WTC11 (cell line): Measurements from ENCODE around the gene ALPI. TPM values are rescaled to one million over a fixed set of nuclear protein-coding genes. Genes with fewer than 3 reads are reported as not detected.

Source experiments
- ATAC-seq: fragments of 200-7000 bp; cut with Tn5 transposase; 2 replicates; pipeline ENCODE4 v1.10.0; 2021; ENCODE audit warnings: mild to moderate bottlenecking, moderate library complexity
- CTCF ChIA-PET: fragments of 300-600 bp; sonication (Branson Sonifier 250); formaldehyde crosslinking; loops from one replicate; lab custom pipeline; 2021; ENCODE audit warnings: antibody characterized with exemption; lab: Charles Lee
- POLR2A ChIA-PET: fragments of 350-600 bp; sonication (Branson Sonifier 250); formaldehyde crosslinking; loops from one replicate; lab custom pipeline; 2021; ENCODE audit warnings: antibody characterized with exemption; lab: Charles Lee
- DNase-seq: peaks from one replicate; pipeline ENCODE4 v3.0.0; 2021; ENCODE audit warnings: low spot score
- H3K27ac Mint-ChIP-seq: 2 replicates; pipeline ENCODE4 v1.8.0; 2021; ENCODE audit warnings: mixed read lengths
- H3K27me3 Mint-ChIP-seq: 2 replicates; pipeline ENCODE4 v1.8.0; 2021; ENCODE audit warnings: low read depth, mild to moderate bottlenecking, moderate library complexity, mixed read lengths
- H3K36me3 Mint-ChIP-seq: 2 replicates; pipeline ENCODE4 v1.8.0; 2021; ENCODE audit warnings: mixed read lengths
- H3K4me1 Mint-ChIP-seq: 2 replicates; pipeline ENCODE4 v1.8.0; 2022; ENCODE audit warnings: mixed read lengths
- H3K4me3 Mint-ChIP-seq: 2 replicates; pipeline ENCODE4 v1.8.0; 2021; ENCODE audit warnings: mild to moderate bottlenecking, moderate library complexity, mixed read lengths
- H3K9me3 Mint-ChIP-seq: 2 replicates; pipeline ENCODE4 v1.8.0; 2021; ENCODE audit warnings: mixed read lengths
- CREM ChIP-seq: sonication (generic); formaldehyde crosslinking; IDR thresholded peaks from 2 replicates; pipeline ENCODE4 v1.8.1; 2022; ENCODE audit warnings: mild to moderate bottlenecking, missing genetic modification reagents, moderate library complexity
- EMX1 ChIP-seq: fragments of 250-450 bp; sonication (Bioruptor Pico); IDR thresholded peaks from 2 replicates; pipeline ENCODE4 v1.8.0; 2021; ENCODE audit warnings: mild to moderate bottlenecking
- FOXJ3 ChIP-seq: sonication (generic); formaldehyde crosslinking; IDR thresholded peaks from 2 replicates; pipeline ENCODE4 v1.9.0; 2021; ENCODE audit warnings: missing genetic modification reagents, mild to moderate bottlenecking, borderline replicate concordance
- GTF2I ChIP-seq: fragments of 250-450 bp; sonication (Bioruptor Pico); conservative IDR thresholded peaks from 2 replicates; pipeline ENCODE4 v1.4.0; 2021; ENCODE audit warnings: mild to moderate bottlenecking
- NFYB ChIP-seq: sonication (generic); formaldehyde crosslinking; conservative IDR thresholded peaks from 2 replicates; pipeline ENCODE4 v1.8.0; 2022; ENCODE audit warnings: low read depth, missing genetic modification reagents
- PREB ChIP-seq: sonication (generic); formaldehyde crosslinking; IDR thresholded peaks from 2 replicates; pipeline ENCODE4 v1.8.1; 2022; ENCODE audit warnings: mild to moderate bottlenecking, missing genetic modification reagents, moderate library complexity, borderline replicate concordance
- RORB ChIP-seq: fragments of 250-450 bp; sonication (Bioruptor Pico); IDR thresholded peaks from 2 replicates; pipeline ENCODE4 v1.9.0; 2021; ENCODE audit warnings: mild to moderate bottlenecking
- TCF7 ChIP-seq: sonication (generic); formaldehyde crosslinking; IDR thresholded peaks from 2 replicates; pipeline ENCODE4 v1.8.0; 2022; ENCODE audit warnings: mild to moderate bottlenecking, low read depth, missing genetic modification reagents, moderate library complexity
- ZNF232 ChIP-seq: sonication (generic); formaldehyde crosslinking; IDR thresholded peaks from 2 replicates; pipeline ENCODE4 v1.8.0; 2022; ENCODE audit warnings: mild to moderate bottlenecking, missing genetic modification reagents
- ZNF396 ChIP-seq: fragments of 250-450 bp; sonication (Bioruptor Pico); IDR thresholded peaks from 2 replicates; pipeline ENCODE4 v1.8.0; 2021; ENCODE audit warnings: mild to moderate bottlenecking, moderate library complexity, borderline replicate concordance
- total RNA-seq: library from RNA; stranded (reverse); gene quantifications from 3 replicates; pipeline ENCODE4 v1.2.3, GENCODE V29; 2021
- TF ChIP-seq, protein P1 (sequence below): sonication (generic); formaldehyde crosslinking; IDR thresholded peaks from 2 replicates; pipeline ENCODE4 v1.8.1; 2023; ENCODE audit warnings: mild to moderate bottlenecking, missing genetic modification reagents
- TF ChIP-seq, protein P2 (sequence below): sonication (generic); formaldehyde crosslinking; IDR thresholded peaks from 2 replicates; pipeline ENCODE4 v1.8.1; 2022; ENCODE audit warnings: low read depth, mild to moderate bottlenecking, moderate library complexity, missing genetic modification reagents, borderline replicate concordance
- TF ChIP-seq, protein P3 (sequence below): fragments of 250-450 bp; sonication (Bioruptor Pico); conservative IDR thresholded peaks from 2 replicates; pipeline ENCODE4 v1.9.0; 2021; ENCODE audit warnings: mild to moderate bottlenecking
- TF ChIP-seq, protein P4 (sequence below): sonication (generic); formaldehyde crosslinking; IDR thresholded peaks from 2 replicates; pipeline ENCODE4 v1.8.1; 2023; ENCODE audit warnings: mild to moderate bottlenecking, missing genetic modification reagents, borderline replicate concordance
- TF ChIP-seq, protein P5 (sequence below): sonication (generic); formaldehyde crosslinking; IDR thresholded peaks from 2 replicates; pipeline ENCODE4 v1.8.0; 2022; ENCODE audit warnings: mild to moderate bottlenecking, missing genetic modification reagents

Gene ALPI
- total RNA-seq, 1 experiment from 2014 or later, result not detected

DNA sequence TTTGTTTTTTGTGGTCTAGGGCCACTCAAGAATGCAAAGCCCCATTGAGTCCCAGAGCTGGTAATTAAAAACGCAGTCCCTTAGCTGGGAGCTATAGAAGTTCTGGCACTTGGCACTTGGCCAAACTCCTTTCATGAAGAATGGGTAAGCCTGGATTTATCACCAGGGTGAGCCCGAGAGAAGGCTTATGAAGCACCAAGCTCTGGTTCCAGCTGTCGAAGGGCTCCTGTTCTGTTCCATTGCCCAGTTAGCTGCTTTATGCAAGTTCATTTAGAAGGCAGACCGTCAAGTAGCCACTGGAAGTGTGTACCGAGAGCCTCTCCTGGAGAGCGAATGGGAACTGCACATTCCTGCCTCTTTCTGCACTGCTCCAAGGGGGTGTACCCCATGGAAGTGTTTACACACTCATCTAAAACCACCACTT is 17.5 kb downstream of the ALPI start:
- Mint-ChIP-seq H3K27me3 (peaks cover 20% of the 10 kb centered on the region), H3K4me1 (peaks cover 4% of the 10 kb centered on the region), H3K36me3 (no peaks in the 10 kb centered on the region), H3K9me3 (peaks cover 3% of the 10 kb centered on the region; the same call in 1 of the 2 replicates), H3K27ac (no peak overlapping the region), H3K4me3 (no peak overlapping the region)
- no peak for ATAC-seq
- no peak for DNase-seq
- ChIA-PET CTCF (interaction anchor here (0.9 to 1.2 kb wide), 3 partner anchors 15 to 573 kb away, joined by 3 to 4 read pairs (median 3); no protein-coding TSS in a partner anchor), POLR2A (interaction anchor here (1.1 kb wide), 1 partner anchor 11 kb away, joined by 3 read pairs; no protein-coding TSS in a partner anchor)
- no peak for TF ChIP-seq CREM (CRISPR knock-in tag)
- no peak for TF ChIP-seq PREB (CRISPR knock-in tag)
- TF ChIP-seq, protein P1, sequence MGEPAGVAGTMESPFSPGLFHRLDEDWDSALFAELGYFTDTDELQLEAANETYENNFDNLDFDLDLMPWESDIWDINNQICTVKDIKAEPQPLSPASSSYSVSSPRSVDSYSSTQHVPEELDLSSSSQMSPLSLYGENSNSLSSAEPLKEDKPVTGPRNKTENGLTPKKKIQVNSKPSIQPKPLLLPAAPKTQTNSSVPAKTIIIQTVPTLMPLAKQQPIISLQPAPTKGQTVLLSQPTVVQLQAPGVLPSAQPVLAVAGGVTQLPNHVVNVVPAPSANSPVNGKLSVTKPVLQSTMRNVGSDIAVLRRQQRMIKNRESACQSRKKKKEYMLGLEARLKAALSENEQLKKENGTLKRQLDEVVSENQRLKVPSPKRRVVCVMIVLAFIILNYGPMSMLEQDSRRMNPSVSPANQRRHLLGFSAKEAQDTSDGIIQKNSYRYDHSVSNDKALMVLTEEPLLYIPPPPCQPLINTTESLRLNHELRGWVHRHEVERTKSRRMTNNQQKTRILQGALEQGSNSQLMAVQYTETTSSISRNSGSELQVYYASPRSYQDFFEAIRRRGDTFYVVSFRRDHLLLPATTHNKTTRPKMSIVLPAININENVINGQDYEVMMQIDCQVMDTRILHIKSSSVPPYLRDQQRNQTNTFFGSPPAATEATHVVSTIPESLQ (CRISPR knock-in tag), result no peak
- TF ChIP-seq ZNF396 (CRISPR knock-in tag), result no peak
- TF ChIP-seq FOXJ3 (CRISPR knock-in tag), result no peak
- TF ChIP-seq, protein P2, sequence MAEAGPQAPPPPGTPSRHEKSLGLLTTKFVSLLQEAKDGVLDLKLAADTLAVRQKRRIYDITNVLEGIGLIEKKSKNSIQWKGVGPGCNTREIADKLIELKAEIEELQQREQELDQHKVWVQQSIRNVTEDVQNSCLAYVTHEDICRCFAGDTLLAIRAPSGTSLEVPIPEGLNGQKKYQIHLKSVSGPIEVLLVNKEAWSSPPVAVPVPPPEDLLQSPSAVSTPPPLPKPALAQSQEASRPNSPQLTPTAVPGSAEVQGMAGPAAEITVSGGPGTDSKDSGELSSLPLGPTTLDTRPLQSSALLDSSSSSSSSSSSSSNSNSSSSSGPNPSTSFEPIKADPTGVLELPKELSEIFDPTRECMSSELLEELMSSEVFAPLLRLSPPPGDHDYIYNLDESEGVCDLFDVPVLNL (CRISPR knock-in tag), result no peak
- TF ChIP-seq NFYB, result no peak
- no peak for TF ChIP-seq TCF7 (CRISPR knock-in tag)
- TF ChIP-seq ZNF232 (CRISPR knock-in tag), result no peak

- ChIA-PET CTCF (interaction anchor here (0.6 to 4.0 kb wide), 8 partner anchors 11 to 799 kb away, joined by 3 to 23 read pairs (median 4); no protein-coding TSS in a partner anchor), POLR2A (no interaction called here)
- peaks cover 4% of the 10 kb centered on the region for H3K4me1 Mint-ChIP-seq
- peaks cover 12% of the 10 kb centered on the region for H3K27me3 Mint-ChIP-seq
- TF ChIP-seq, protein P3, sequence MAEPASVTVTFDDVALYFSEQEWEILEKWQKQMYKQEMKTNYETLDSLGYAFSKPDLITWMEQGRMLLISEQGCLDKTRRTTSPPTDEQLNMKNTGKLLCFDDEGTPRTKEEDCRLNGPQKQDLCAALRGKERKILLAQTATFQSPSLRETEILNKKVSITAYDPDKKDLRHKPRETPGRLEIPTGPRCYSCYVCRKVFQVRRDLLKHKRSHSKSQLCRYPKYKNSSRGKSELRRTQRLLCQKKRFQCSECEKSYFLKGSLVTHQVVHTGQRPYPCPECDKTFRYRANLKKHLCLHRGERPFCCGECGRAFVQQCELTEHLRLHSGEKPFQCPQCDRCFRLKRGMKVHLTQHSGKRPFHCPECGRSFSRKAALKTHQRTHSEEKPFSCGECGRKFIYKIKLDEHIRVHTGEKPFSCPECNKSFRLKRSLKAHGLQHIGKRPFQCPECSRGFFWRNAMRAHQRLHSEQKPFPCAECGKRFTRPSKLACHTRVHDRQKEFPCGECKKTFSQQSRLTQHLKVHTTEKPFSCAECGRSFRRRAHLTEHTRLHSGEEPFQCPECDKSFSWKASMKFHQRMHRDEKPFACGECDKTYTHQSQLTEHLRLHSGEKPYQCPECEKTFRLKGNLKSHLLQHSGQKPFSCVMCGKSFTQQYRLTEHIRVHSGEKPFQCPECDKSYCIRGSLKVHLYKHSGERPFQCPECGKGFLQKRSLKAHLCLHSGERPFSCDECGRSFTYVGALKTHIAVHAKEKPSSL, result no peak
- TF ChIP-seq, protein P4, sequence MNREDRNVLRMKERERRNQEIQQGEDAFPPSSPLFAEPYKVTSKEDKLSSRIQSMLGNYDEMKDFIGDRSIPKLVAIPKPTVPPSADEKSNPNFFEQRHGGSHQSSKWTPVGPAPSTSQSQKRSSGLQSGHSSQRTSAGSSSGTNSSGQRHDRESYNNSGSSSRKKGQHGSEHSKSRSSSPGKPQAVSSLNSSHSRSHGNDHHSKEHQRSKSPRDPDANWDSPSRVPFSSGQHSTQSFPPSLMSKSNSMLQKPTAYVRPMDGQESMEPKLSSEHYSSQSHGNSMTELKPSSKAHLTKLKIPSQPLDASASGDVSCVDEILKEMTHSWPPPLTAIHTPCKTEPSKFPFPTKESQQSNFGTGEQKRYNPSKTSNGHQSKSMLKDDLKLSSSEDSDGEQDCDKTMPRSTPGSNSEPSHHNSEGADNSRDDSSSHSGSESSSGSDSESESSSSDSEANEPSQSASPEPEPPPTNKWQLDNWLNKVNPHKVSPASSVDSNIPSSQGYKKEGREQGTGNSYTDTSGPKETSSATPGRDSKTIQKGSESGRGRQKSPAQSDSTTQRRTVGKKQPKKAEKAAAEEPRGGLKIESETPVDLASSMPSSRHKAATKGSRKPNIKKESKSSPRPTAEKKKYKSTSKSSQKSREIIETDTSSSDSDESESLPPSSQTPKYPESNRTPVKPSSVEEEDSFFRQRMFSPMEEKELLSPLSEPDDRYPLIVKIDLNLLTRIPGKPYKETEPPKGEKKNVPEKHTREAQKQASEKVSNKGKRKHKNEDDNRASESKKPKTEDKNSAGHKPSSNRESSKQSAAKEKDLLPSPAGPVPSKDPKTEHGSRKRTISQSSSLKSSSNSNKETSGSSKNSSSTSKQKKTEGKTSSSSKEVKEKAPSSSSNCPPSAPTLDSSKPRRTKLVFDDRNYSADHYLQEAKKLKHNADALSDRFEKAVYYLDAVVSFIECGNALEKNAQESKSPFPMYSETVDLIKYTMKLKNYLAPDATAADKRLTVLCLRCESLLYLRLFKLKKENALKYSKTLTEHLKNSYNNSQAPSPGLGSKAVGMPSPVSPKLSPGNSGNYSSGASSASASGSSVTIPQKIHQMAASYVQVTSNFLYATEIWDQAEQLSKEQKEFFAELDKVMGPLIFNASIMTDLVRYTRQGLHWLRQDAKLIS (CRISPR knock-in tag), result no peak
- TF ChIP-seq EMX1 (no peak), FOXJ3 (CRISPR knock-in tag) (no peak), GTF2I (CRISPR knock-in tag) (no peak), RORB (CRISPR knock-in tag) (no peak)
- TF ChIP-seq, protein P5, sequence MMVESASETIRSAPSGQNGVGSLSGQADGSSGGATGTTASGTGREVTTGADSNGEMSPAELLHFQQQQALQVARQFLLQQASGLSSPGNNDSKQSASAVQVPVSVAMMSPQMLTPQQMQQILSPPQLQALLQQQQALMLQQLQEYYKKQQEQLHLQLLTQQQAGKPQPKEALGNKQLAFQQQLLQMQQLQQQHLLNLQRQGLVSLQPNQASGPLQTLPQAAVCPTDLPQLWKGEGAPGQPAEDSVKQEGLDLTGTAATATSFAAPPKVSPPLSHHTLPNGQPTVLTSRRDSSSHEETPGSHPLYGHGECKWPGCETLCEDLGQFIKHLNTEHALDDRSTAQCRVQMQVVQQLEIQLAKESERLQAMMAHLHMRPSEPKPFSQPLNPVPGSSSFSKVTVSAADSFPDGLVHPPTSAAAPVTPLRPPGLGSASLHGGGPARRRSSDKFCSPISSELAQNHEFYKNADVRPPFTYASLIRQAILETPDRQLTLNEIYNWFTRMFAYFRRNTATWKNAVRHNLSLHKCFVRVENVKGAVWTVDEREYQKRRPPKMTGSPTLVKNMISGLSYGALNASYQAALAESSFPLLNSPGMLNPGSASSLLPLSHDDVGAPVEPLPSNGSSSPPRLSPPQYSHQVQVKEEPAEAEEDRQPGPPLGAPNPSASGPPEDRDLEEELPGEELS (CRISPR knock-in tag), result no peak
- H3K9me3 Mint-ChIP-seq, result no peaks in the 10 kb centered on the region
- H3K27ac Mint-ChIP-seq, result no peak overlapping the region
- DNase-seq (no peak), ATAC-seq (no peak)
- H3K36me3 Mint-ChIP-seq, result no peaks in the 10 kb centered on the region
- H3K4me3 Mint-ChIP-seq, result no peak overlapping the region
Measured at GRCh38 chr2:232476045-232476444, 20.1 kb downstream of the ALPI start.
